H1 (cell line): ENCODE data around the gene SMIM13. TPM values are rescaled to one million over a fixed set of nuclear protein-coding genes. Genes with fewer than 3 reads are reported as not detected.

Experiments
- CTCF ChIA-PET: fragments of 300-600 bp; sonication (Branson Sonifier 250); formaldehyde crosslinking; loops from one replicate; lab custom pipeline; 2021; ENCODE audit not compliant: partially characterized antibody; lab: Charles Lee
- POLR2A ChIA-PET: fragments of 300-600 bp; sonication (Branson Sonifier 250); formaldehyde crosslinking; loops from one replicate; lab custom pipeline; 2021; ENCODE audit warnings: inconsistent platforms; ENCODE audit not compliant: partially characterized antibody; lab: Charles Lee
- DNase-seq, 2 experiments: peaks; one replicate each; pipeline versions ENCODE4 v3.0.0 to v3.0.0-alpha.2; 2010 to 2022; ENCODE audit warnings: low spot score in 2 of 2, low read depth in 1 of 2, mixed read lengths in 1 of 2
- FAIRE-seq: peaks from 2 replicates; lab custom pipeline; 2011; peaks lifted over from hg19 to GRCh38; lab: Jason Lieb, UNC
- H2AFZ ChIP-seq: 2 replicates; pipeline ENCODE4 v1.8.1; 2012; ENCODE audit warnings: low read length, inconsistent platforms
- H2AK5ac ChIP-seq: 2 replicates; pipeline ENCODE4 v1.6.1; 2013; ENCODE audit warnings: low read depth, low read length
- H2BK120ac ChIP-seq: replicated peaks from 2 replicates; pipeline ENCODE3; 2013; ENCODE audit warnings: low read depth, low read length, inconsistent platforms
- H2BK12ac ChIP-seq: 2 replicates; pipeline ENCODE4 v1.6.1; 2013; ENCODE audit warnings: low read depth, low read length
- H2BK15ac ChIP-seq: 2 replicates; pipeline ENCODE4 v1.6.1; 2013; ENCODE audit warnings: low read length
- H2BK20ac ChIP-seq: 2 replicates; pipeline ENCODE4 v1.6.1; 2013; ENCODE audit warnings: low read length
- H2BK5ac ChIP-seq: 2 replicates; pipeline ENCODE4 v1.6.1; 2013; ENCODE audit warnings: low read depth, low read length
- H3K14ac ChIP-seq: 2 replicates; pipeline ENCODE4 v1.6.1; 2013; ENCODE audit warnings: inconsistent platforms; ENCODE audit not compliant: insufficient read length
- H3K18ac ChIP-seq: 2 replicates; pipeline ENCODE4 v1.6.1; 2013; ENCODE audit warnings: low read length; ENCODE audit errors: extremely low read depth
- H3K23ac ChIP-seq: 2 replicates; pipeline ENCODE4 v1.6.1; 2013; ENCODE audit warnings: inconsistent platforms; ENCODE audit not compliant: insufficient read length
- H3K23me2 ChIP-seq: 2 replicates; pipeline ENCODE4 v1.6.1; 2013; ENCODE audit warnings: low read depth, low read length
- H3K27ac ChIP-seq: 2 replicates; pipeline ENCODE4 v1.6.1; 2011; ENCODE audit warnings: low read depth, low read length, inconsistent platforms
- H3K27me3 ChIP-seq, 4 experiments: replicated peaks in 1 of 4; 1 replicate in 1 of 4; 2 replicates in 3 of 4; pipeline versions ENCODE4 v1.6.1 to v1.8.1; 2011 to 2013; ENCODE audit warnings: low read length in 3 of 4, mild to moderate bottlenecking in 3 of 4, inconsistent platforms in 2 of 4, mixed read lengths in 2 of 4, moderate library complexity in 1 of 4; ENCODE audit not compliant: control insufficient read depth in 3 of 4, insufficient read depth in 3 of 4; ENCODE audit errors: extremely low read depth in 1 of 4
- H3K36me3 ChIP-seq, 4 experiments: 2 replicates each; pipeline versions ENCODE4 v1.6.1 to v1.8.1; 2011 to 2013; ENCODE audit warnings: mild to moderate bottlenecking in 4 of 4, low read length in 3 of 4, moderate library complexity in 2 of 4, control low read depth in 1 of 4, inconsistent platforms in 1 of 4; ENCODE audit not compliant: insufficient read depth in 4 of 4, control insufficient read depth in 2 of 4
- H3K4ac ChIP-seq: replicated peaks from 2 replicates; pipeline ENCODE3; 2013; ENCODE audit warnings: low read length, low read depth, mixed read lengths, inconsistent platforms; ENCODE audit not compliant: insufficient read length
- H3K4me1 ChIP-seq, 4 experiments: replicated peaks in 1 of 4; 1 replicate in 1 of 4; 2 replicates in 3 of 4; pipeline versions ENCODE4 v1.6.1 to v1.8.1; 2011 to 2013; ENCODE audit warnings: low read length in 3 of 4, inconsistent platforms in 2 of 4, mixed read lengths in 1 of 4; ENCODE audit not compliant: insufficient read depth in 4 of 4, control insufficient read depth in 3 of 4
- H3K4me2 ChIP-seq, 2 experiments: 2 replicates each; pipeline versions ENCODE4 v1.6.1 to v1.8.1; 2011 to 2013; ENCODE audit warnings: low read depth in 2 of 2, low read length in 2 of 2, control low read depth in 1 of 2, inconsistent platforms in 1 of 2, mild to moderate bottlenecking in 1 of 2; ENCODE audit not compliant: insufficient read depth in 1 of 2
- H3K4me3 ChIP-seq, 4 experiments: fragments of 200-600, 300-600 bp in 1 of 4; sonication (generic), shearing (Covaris generic), sonication (Bioruptor Twin) in 1 of 4; 2 replicates each; pipeline versions ENCODE4 v1.5.1 to v1.8.1; 2011 to 2016; ENCODE audit warnings: low read length in 4 of 4, low read depth in 3 of 4, control low read depth in 2 of 4, inconsistent platforms in 2 of 4, mild to moderate bottlenecking in 2 of 4, mixed read lengths in 1 of 4, moderate library complexity in 1 of 4; ENCODE audit not compliant: insufficient read depth in 2 of 4; ENCODE audit errors: extremely low read depth in 1 of 4
- H3K56ac ChIP-seq: replicated peaks from 2 replicates; pipeline ENCODE3; 2013; ENCODE audit warnings: low read depth, mild to moderate bottlenecking, mixed read lengths, low read length, inconsistent platforms; ENCODE audit not compliant: insufficient read length
- H3K79me1 ChIP-seq: 2 replicates; pipeline ENCODE4 v1.6.1; 2013; ENCODE audit warnings: low read depth, low read length, control low read depth
- H3K79me2 ChIP-seq, 2 experiments: 2 replicates each; pipeline versions ENCODE4 v1.6.1 to v1.8.1; 2012 to 2013; ENCODE audit warnings: low read length in 2 of 2, mild to moderate bottlenecking in 2 of 2, inconsistent platforms in 1 of 2; ENCODE audit not compliant: insufficient read depth in 2 of 2, control insufficient read depth in 1 of 2
- H3K9ac ChIP-seq, 4 experiments: replicated peaks in 1 of 4; 1 replicate in 1 of 4; 2 replicates in 3 of 4; pipeline versions ENCODE4 v1.6.1 to v1.8.1; 2011 to 2013; ENCODE audit warnings: low read depth in 3 of 4, low read length in 3 of 4, control low read depth in 2 of 4, mild to moderate bottlenecking in 2 of 4, moderate library complexity in 2 of 4, inconsistent platforms in 1 of 4; ENCODE audit errors: extremely low read depth in 1 of 4
- H3K9me3 ChIP-seq, 2 experiments: 2 replicates each; pipeline versions ENCODE4 v1.6.1 to v1.8.1; 2012 to 2013; ENCODE audit warnings: mild to moderate bottlenecking in 2 of 2, moderate library complexity in 2 of 2, control low read depth in 1 of 2, inconsistent platforms in 1 of 2, low read depth in 1 of 2, low read length in 1 of 2, mixed read lengths in 1 of 2; ENCODE audit not compliant: insufficient read depth in 2 of 2
- H4K20me1 ChIP-seq, 2 experiments: replicated peaks in 1 of 2; 2 replicates each; pipeline versions ENCODE3 to v1.8.1; 2011 to 2013; ENCODE audit warnings: inconsistent platforms in 2 of 2, low read length in 2 of 2, mild to moderate bottlenecking in 1 of 2; ENCODE audit not compliant: insufficient read depth in 2 of 2, control insufficient read depth in 1 of 2
- H4K5ac ChIP-seq: 2 replicates; pipeline ENCODE4 v1.6.1; 2013; ENCODE audit warnings: low read length, low read depth, mixed read lengths, inconsistent platforms; ENCODE audit not compliant: insufficient read length
- H4K8ac ChIP-seq: 2 replicates; pipeline ENCODE4 v1.8.0; 2013; ENCODE audit warnings: mild to moderate bottlenecking, moderate library complexity, low read length, inconsistent platforms; ENCODE audit not compliant: insufficient read depth; ENCODE audit errors: extremely low read depth
- H4K91ac ChIP-seq: replicated peaks from 2 replicates; pipeline ENCODE3; 2013; ENCODE audit warnings: low read length, mixed read lengths, inconsistent platforms; ENCODE audit not compliant: insufficient read length
- EZH2 ChIP-seq: fragments of 200-600 bp; sonication (generic); IDR thresholded peaks from 2 replicates; pipeline ENCODE4 v1.7.1; 2012; ENCODE audit warnings: low read depth, mild to moderate bottlenecking, moderate library complexity, low read length, inconsistent platforms; ENCODE audit not compliant: severe bottlenecking
- NANOG ChIP-seq: IDR thresholded peaks from 2 replicates; pipeline ENCODE4 v1.6.1; 2011; ENCODE audit warnings: low read length, low read depth, mild to moderate bottlenecking, inconsistent platforms; ENCODE audit not compliant: insufficient read depth, poor library complexity, severe bottlenecking
- POLR2AphosphoS5 ChIP-seq: IDR thresholded peaks from 2 replicates; pipeline ENCODE4 v1.6.1; 2011; ENCODE audit warnings: low read depth, low read length
- TAF7 ChIP-seq: optimal IDR thresholded peaks from 2 replicates; pipeline ENCODE3; 2011; ENCODE audit warnings: low read depth, mild to moderate bottlenecking, inconsistent platforms, low read length, moderate library complexity, borderline replicate concordance
- YY1 ChIP-seq: IDR thresholded peaks from 2 replicates; pipeline ENCODE4 v1.6.1; 2011; ENCODE audit warnings: low read depth, mild to moderate bottlenecking, low read length
- WGBS, 2 experiments: shearing (Covaris generic) in 1 of 2; methylation state at CpG; one replicate each; pipeline versions ENCODE4 v1.1.6 to v1.1.7; 2013 to 2015; ENCODE audit warnings: low lambda C conversion rate in 2 of 2, mixed read lengths in 2 of 2, inconsistent platforms in 1 of 2, low coverage in 1 of 2, missing lambda C conversion rate in 1 of 2; ENCODE audit not compliant: insufficient replicate concordance in 2 of 2, insufficient coverage in 1 of 2, insufficient read length in 1 of 2; ENCODE audit errors: extremely low coverage in 1 of 2, missing lambda C conversion rate in 1 of 2; 5-methylcytosine and 5-hydroxymethylcytosine counted together
- polyA plus RNA-seq, 7 experiments: library from polyadenylated mRNA; depleted of rRNA in 3 of 7; stranded (reverse) in 5 of 7; unstranded in 2 of 7; fragments of >200 nt in 5 of 7; fragments of 200-250 nt in 2 of 7; gene quantifications; 1 replicate in 5 of 7; 2 replicates in 1 of 7; 4 replicates in 1 of 7; pipeline versions ENCODE4 v1.2.1 to v1.2.3, GENCODE V29; 2011 to 2013; ENCODE audit warnings: missing spikeins in 2 of 7, mixed read lengths in 2 of 7
- total RNA-seq: library from RNA; stranded (reverse); fragmentation: NEBNext Ultra II Directional; extraction: Animal tissue kit (Norgen Biotek cat#: 25700); gene quantifications from 2 replicates; pipeline ENCODE4 v1.2.1, GENCODE V29; 2021
- TF ChIP-seq, protein P1 (sequence below): IDR thresholded peaks from 2 replicates; pipeline ENCODE4 v1.6.1; 2011; ENCODE audit warnings: low read length, improper control_type of control experiment

Gene SMIM13
- total and polyA plus RNA-seq, 2 of the 8 experiments (the other 6 are each of a cell fraction or from before 2014, with no cell fraction given): 1.7 to 10.6 TPM

DNA sequence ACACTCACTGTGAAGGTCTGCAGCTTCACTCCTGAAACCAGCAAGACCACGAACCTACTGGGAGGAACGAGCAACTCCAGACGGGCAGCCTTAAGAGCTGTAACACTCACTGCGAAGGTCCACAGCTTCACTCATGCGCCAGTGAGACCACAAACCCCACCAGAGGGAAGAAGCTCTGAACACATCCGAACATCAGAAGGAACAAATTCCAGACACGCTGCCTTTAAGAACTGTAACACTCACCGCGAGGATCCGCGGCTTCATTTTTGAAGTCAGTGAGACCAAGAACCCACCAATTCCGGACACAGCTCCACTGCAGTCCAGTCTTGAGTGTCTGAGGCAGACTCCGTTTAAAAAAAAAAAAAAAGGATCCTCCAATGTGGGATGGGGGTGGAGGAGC lies 78.3 kb downstream of the SMIM13 start:
- CTCF ChIA-PET: interaction anchor here (0.7 to 5.4 kb wide), 44 partner anchors 8 to 388 kb away, joined by 3 to 62 read pairs (median 4); partner anchors contain the start of gene NEDD9
- TF ChIP-seq POLR2AphosphoS5 (no peak), NANOG (no peak), EZH2 (no peak), TAF7 (no peak), YY1 (no peak)
- TF ChIP-seq, protein P1, sequence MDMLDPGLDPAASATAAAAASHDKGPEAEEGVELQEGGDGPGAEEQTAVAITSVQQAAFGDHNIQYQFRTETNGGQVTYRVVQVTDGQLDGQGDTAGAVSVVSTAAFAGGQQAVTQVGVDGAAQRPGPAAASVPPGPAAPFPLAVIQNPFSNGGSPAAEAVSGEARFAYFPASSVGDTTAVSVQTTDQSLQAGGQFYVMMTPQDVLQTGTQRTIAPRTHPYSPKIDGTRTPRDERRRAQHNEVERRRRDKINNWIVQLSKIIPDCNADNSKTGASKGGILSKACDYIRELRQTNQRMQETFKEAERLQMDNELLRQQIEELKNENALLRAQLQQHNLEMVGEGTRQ: no peak
- Histone ChIP-seq H3K23me2 (no peaks in the 10 kb centered on the region), H3K23ac (no peak overlapping the region), H2BK5ac (no peak overlapping the region; the same call in 1 of the 2 replicates), H2BK120ac (no peak overlapping the region), H3K9ac (no peak overlapping the region), H3K18ac (no peak overlapping the region), H3K27me3 (no peaks in the 10 kb centered on the region), H3K4me3 (no peak overlapping the region), H4K8ac (no peak overlapping the region), H2BK15ac (no peak overlapping the region), H3K4ac (no peak overlapping the region), H3K79me1 (no peaks in the 10 kb centered on the region), H3K56ac (no peak overlapping the region), H4K5ac (no peak overlapping the region), H2AFZ (no peak overlapping the region), H3K27ac (no peak overlapping the region), H3K14ac (no peak overlapping the region), H4K20me1 (no peaks in the 10 kb centered on the region), H2BK12ac (no peak overlapping the region; the same call in 1 of the 2 replicates), H3K79me2 (no peaks in the 10 kb centered on the region), H2AK5ac (no peak overlapping the region), H3K4me2 (no peak overlapping the region), H2BK20ac (no peak overlapping the region), H3K9me3 (no peaks in the 10 kb centered on the region; a peak in 1 of 4 replicates), H3K4me1 (peaks cover 0 to 7% (median 0%) of the 10 kb centered on the region in 4 experiments; a peak in 2 of 7 replicates), H3K36me3 (no peaks in the 10 kb centered on the region; a peak in 2 of 8 replicates), H4K91ac (no peak overlapping the region)
- POLR2A ChIA-PET: no interaction called here
- no peak for DNase-seq
- no peak for FAIRE-seq
- WGBS, 2 experiments: 95% methylated on average over 13 of the region's 13 CpGs; no CpG with 5 or more reads in 1 of the 2 experiments
